ENCODE results near the gene BEAN1. TPM values are rescaled to one million over a fixed set of nuclear protein-coding genes. Genes with fewer than 3 reads are reported as not detected.

Gene BEAN1
- total and polyA plus RNA-seq, 2 experiments from 2014 or later: 0.07 to 0.10 TPM

GRCh38 chr16:66389256-66390176 is 37.6 kb upstream of the BEAN1 start (continued):
- TF ChIP-seq ZNF462 (CRISPR knock-in tag; IDR thresholded peaks at IDR 0.05): no peak
- TF ChIP-seq REST (IDR thresholded peaks at IDR 0.05; ENCODE audit: unreplicated experiment): no peak
- TF ChIP-seq ETS1 (IDR thresholded peaks at IDR 0.05): no peak
- no peak for TF ChIP-seq NANOG (IDR thresholded peaks at IDR 0.05; ENCODE audit: borderline replicate concordance)
- no peak for TF ChIP-seq ZNF114 (CRISPR knock-in tag; IDR thresholded peaks at IDR 0.05)
- TF ChIP-seq JUNB (IDR thresholded peaks at IDR 0.05; ENCODE audit: unreplicated experiment): no peak
- no peak for TF ChIP-seq EZH2 (IDR thresholded peaks at IDR 0.05; ENCODE audit: low read depth, unreplicated experiment)
- TF ChIP-seq EZH2phosphoT487 (IDR thresholded peaks at IDR 0.05; ENCODE audit: unreplicated experiment): no peak
- no peak for TF ChIP-seq STAT1 (IDR thresholded peaks at IDR 0.05; ENCODE audit: unreplicated experiment)

Measured in GM23338 (cell line).